Activated CD8-positive, alpha-beta memory T cell treated with anti-CD3 and anti-CD28 coated beads for 36 hours (primary cell): ENCODE results near the gene MGAT3. TPM values are rescaled to one million over a fixed set of nuclear protein-coding genes. Genes with fewer than 3 reads are reported as not detected.
"Not testable (repeated sequence)": the region's sequence is repeated elsewhere in the genome, so short reads cannot be mapped to it uniquely, and the experiment has no call there.

Source experiments
- CTCF ChIA-PET: fragments of 350-600 bp; sonication (Branson Sonifier 250); formaldehyde crosslinking; loops from one replicate; lab custom pipeline; 2021; ENCODE audit warnings: antibody characterized with exemption; lab: Charles Lee
- POLR2A ChIA-PET: fragments of 350-600 bp; sonication (Branson Sonifier 250); formaldehyde crosslinking; loops from one replicate; lab custom pipeline; 2021; ENCODE audit warnings: antibody characterized with exemption; lab: Charles Lee
- total RNA-seq, 2 experiments: library from RNA; stranded (reverse); gene quantifications; one replicate each; pipeline ENCODE4 v1.2.3, GENCODE V29; 2021

The MGAT3 gene, protein sequence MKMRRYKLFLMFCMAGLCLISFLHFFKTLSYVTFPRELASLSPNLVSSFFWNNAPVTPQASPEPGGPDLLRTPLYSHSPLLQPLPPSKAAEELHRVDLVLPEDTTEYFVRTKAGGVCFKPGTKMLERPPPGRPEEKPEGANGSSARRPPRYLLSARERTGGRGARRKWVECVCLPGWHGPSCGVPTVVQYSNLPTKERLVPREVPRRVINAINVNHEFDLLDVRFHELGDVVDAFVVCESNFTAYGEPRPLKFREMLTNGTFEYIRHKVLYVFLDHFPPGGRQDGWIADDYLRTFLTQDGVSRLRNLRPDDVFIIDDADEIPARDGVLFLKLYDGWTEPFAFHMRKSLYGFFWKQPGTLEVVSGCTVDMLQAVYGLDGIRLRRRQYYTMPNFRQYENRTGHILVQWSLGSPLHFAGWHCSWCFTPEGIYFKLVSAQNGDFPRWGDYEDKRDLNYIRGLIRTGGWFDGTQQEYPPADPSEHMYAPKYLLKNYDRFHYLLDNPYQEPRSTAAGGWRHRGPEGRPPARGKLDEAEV
- total RNA-seq, result under 1 TPM; 0.19 TPM

DNA sequence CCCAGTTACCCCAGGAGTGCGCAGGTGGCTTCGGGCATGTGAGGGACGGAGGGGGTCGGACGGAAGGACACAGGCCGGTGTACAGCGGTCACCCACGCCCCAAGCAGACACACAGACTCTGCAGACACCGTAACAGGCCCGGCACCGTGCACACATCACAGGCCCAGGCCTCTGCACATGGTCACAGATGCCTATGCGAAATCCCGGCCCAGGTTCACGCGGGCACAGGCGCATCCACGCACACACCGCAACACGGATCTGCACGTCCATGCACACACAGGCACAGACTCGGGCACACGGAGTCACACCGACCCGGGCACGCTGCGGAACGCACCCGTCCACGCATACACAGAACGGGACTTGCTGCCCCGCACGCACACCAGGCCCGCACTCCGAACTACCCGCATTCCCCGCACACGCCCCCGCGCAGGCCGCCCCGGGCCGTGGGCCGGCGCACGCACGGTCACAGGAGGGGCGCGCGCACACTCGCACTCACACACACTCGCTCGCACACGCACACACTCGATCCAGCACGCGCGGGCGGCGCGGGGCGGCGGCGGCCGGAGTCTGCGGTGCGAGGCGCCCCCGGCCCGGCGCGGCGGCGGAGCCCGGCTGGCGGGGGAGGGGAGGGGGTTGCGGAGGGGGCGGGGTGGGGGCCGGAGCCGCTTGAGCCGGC, at the start of gene MGAT3:
Gene MGAT3, plus strand, starts transcription at position 491 of the 676 bp plus-strand sequence. CDS start 30,336 bp downstream, outside the sequence.
- CTCF ChIA-PET, result no interaction called here
- POLR2A ChIA-PET, result no interaction called here

DNA sequence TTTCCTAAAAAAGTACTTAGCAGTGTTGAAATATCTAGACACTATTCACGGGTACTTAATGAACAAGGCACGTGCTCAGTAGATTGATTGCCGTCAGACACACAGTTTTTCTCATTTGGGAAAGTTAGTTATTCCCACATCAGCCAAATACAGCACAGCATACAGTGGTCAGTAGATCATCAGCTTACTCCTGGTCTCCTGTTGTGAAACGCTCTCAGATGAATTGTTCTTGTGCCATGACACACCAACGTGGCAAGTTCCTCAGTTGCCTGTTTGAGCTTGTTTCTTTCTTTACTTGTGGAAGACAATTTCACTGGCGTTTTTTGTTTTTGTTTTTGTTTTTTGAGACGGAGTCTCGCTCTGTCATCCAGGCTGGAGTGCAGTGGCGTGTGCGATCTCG, 48.6 kb upstream of the MGAT3 start:
- ChIA-PET CTCF (no interaction called here), POLR2A (no interaction called here)

DNA sequence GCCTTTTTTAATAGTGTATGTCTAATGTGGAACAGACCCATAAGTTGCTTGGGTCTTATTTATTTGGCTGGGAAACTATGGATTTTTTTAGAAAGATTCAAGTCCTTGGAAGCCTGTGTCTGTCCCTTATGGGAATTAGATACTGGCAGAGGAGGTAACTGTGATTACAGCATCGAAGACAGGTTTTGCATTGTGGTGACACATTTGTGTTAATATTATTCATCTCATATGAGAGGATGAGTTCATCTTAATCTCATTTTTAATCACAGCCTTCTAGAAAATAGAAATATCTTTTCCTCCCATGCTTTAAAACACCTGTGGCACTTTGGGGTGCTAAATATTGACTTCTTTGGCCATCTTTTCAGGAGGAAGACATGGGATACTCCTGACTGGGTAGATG, 48.0 kb upstream of the MGAT3 start:
- ChIA-PET CTCF (no interaction called here), POLR2A (no interaction called here)

DNA sequence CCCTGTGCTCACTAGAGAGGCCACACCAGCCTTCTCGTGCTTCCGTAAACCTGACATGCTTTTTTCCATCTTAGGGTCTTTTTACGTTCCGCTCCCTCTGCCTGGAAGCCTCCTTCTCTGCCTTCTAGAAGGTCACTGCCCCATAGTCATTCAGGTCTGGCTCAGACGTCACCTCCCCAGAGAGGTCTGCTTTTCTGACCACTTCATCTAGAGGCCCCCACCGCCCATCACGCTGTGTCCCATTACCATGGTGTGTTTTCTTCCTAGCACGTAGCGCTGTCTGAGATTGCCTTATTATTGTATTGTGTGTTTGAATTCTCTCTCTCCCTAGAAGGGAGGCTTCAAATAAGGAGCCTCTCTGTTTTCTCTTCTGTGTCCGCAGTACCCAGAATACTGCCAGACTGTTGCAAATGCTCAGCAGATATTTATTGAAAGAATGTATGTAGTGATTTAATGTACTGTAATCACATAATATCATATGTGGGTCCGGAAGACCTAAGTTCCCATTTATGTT, 47.2 kb upstream of the MGAT3 start:
- POLR2A ChIA-PET, result no interaction called here
- CTCF ChIA-PET, result interaction anchor here (1.5 kb wide), 1 partner anchor 10 kb away, joined by 6 read pairs; the partner anchor contains the start of gene TAB1

DNA sequence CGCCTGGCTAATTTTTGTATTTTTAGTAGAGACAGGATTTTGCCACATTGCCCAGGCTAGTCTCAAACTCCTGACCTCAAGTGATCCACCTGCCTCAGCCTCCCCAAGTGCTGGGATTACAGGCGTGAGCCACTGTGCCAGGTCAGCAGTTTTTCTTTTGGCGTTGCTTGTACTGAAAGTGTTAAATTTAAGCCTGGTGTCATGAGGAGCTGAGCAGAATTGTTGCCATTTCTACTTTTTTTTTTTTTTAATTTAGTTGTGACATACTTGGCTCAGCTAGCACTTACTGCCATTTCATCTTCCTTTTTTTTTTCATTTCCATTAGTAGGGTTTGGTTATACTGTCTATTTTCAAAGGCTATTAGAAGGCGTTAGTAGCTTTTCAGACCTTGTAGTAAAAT, 46.5 kb upstream of the MGAT3 start:
- POLR2A ChIA-PET, result interaction anchor here (1.4 kb wide), 1 partner anchor 10 kb away, joined by 3 read pairs; the partner anchor contains the start of gene TAB1
- CTCF ChIA-PET, result interaction anchor here (1.5 kb wide), 1 partner anchor 11 kb away, joined by 6 read pairs; the partner anchor contains the start of gene TAB1

DNA sequence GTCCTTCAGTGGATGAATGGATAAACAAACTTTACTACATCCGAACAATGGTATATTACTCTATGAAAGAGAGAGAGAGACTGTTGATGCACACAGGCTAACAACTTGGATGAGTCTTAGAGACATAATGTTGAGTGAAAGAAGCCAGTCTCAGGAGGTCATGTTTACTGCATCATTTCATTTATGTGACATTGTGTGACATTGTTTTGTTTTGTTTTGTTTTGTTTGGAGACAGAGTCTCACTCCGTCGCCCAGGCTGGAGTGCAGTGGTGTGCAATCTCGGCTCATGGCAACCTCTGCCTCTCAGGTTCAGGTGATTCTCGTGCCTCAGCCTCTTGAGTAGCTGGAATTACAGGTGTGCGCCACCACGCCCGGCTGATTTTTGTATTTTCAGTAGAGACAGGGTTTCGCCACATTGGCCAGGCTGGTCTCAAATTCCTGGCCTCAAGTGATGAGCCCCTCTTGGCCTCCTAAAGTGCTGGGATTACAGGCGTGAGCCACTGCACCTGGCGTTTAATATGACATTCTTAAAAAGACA, 44.9 kb upstream of the MGAT3 start:
- POLR2A ChIA-PET, result interaction anchor here (0.9 kb wide), 1 partner anchor 110 kb away, joined by 3 read pairs; no protein-coding TSS in a partner anchor
- CTCF ChIA-PET, result interaction anchor here (1.7 kb wide), 1 partner anchor 117 kb away, joined by 4 read pairs; no protein-coding TSS in a partner anchor

DNA sequence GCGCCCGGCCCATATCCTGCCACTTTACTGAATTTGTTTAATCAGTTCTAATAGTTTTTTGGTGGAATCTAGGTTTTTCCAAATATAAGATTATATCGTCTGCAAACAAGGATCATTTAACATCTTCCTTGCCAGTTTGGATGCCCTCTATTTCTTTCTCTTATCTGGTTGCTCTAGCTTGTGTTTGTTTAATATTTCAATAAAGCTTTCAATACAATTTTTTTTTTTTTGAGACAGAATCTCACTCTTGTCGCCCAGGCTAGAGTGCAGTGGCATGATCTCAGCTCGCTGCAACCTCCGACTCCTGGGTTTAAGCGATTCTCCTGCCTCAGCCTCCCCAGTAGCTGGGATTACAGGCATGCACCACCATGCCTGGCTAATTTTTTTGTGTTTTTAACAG, 43.6 kb upstream of the MGAT3 start:
- CTCF ChIA-PET, result interaction anchor here (0.7 to 1.7 kb wide), 4 partner anchors 13 to 444 kb away, joined by 3 to 5 read pairs (median 4); partner anchors contain the start of gene TAB1

DNA sequence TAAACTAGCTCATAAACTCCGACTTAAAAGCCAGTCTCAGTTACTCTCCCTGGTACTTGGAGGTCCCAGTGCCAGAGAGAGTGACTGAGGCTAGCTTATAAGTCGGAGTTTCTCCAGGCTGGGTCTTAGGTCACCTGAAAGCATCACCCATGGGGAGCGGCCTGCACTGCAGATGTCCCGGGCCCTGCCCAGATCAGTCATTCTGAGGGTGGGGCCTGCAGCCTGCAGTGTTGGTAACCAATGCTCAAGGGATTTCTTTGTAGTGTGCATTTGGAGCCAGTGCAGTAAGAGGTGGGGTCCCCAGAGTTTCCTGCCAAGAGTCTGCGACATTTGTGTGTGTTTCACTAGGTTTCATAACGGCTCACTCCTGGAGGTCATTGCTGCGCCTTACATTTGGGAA, 42.4 kb upstream of the MGAT3 start:
- ChIA-PET POLR2A (no interaction called here), CTCF (interaction anchor here (1.5 kb wide), 1 partner anchor 15 kb away, joined by 5 read pairs; the partner anchor contains the start of gene TAB1)

More for the DNA sequence above, 43.6 kb upstream of the MGAT3 start:
- POLR2A ChIA-PET, result not testable (repeated sequence)

DNA sequence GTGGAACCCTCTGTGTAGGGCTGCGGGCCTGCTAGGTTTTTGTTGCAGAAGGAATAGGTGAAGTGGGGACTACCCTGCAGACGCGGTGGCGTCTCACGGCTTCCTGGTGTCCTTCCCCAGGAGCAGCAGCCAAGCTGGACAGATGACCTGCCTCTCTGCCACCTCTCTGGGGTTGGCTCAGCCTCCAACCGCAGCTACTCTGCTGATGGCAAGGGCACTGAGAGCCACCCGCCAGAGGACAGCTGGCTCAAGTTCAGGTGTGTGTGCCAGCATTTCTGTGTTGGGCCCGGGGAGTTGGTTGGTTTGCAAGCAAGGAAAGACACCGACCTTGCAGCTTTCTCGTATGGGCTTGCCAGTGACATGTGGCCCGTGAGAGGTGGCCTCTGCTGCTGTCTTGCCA, 41.9 kb upstream of the MGAT3 start:
- ChIA-PET CTCF (no interaction called here), POLR2A (no interaction called here)

DNA sequence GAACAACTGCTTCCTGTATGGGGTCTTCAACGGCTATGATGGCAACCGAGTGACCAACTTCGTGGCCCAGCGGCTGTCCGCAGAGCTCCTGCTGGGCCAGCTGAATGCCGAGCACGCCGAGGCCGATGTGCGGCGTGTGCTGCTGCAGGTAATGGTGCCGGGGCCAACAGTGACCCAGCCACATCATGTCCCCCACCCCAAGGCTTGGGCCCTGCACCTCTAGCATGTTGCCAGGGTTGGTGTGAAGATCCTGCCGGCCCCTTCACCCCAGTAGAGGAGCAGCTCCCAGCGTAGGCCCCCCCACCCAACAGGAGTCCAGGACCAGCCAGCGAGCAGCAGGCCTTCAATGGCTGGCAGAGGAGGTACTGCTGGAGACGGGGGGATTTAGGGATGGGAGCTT, 41.3 kb upstream of the MGAT3 start:
- CTCF ChIA-PET, result no interaction called here
- POLR2A ChIA-PET, result no interaction called here

DNA sequence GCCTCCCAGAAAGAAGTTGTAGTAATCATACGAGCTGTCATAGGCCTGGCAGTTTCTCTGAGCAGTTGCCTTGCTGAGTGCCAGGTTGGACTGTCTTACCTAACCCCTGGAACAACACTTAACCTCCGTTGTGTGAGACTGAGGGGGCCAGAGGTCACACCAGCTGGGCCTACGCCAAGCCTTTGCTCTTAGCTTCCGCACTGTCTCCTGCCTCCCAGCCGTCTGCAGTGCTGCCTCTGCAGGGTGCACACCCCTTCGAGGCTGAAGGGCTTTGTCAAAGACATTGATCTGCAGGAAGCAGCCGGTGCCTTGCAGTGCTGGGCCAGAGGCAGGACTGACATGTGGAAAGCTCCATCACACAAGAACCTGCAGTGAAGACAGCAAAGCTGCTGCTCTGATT, 40.5 kb upstream of the MGAT3 start:
- CTCF ChIA-PET, result no interaction called here

DNA sequence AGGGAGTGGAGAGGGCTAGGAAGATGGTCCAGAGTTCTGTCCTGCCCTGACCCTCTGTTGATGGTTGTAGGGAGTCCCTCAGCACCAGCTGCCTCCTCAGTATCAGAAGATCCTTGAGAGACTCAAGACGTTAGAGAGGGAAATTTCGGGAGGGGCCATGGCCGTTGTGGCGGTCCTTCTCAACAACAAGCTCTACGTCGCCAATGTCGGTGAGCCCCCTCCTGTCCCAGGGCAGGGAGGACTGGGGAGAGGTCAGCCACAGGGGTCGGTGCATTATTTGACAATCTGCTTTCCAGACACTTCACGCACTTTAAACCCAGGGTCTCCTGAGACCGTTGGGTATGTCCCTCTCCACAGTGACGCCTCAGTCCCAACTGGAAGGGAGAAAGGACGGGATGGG, 39.2 kb upstream of the MGAT3 start:
- CTCF ChIA-PET, result no interaction called here
- POLR2A ChIA-PET, result no interaction called here

More for the DNA sequence above, 40.5 kb upstream of the MGAT3 start:
- POLR2A ChIA-PET, result no interaction called here

DNA sequence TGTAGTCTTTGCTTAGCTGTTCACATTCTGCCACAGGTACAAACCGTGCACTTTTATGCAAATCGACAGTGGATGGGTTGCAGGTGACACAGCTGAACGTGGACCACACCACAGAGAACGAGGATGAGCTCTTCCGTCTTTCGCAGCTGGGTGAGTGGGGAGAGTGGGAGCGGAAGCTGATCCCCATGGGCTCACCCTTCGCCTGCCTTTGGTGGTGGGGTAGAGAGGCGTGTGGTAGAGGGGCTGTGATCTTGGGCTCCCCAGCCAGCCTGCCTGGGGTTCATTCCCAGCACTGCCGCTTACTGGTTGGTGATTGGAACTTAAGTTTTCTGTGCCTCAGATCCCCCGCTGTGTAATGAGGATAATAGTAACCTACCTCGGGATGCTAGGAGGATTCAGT, 38.1 kb upstream of the MGAT3 start:
- ChIA-PET CTCF (interaction anchor here (0.6 kb wide), 1 partner anchor 10 kb away, joined by 3 read pairs; no protein-coding TSS in a partner anchor), POLR2A (no interaction called here)

DNA sequence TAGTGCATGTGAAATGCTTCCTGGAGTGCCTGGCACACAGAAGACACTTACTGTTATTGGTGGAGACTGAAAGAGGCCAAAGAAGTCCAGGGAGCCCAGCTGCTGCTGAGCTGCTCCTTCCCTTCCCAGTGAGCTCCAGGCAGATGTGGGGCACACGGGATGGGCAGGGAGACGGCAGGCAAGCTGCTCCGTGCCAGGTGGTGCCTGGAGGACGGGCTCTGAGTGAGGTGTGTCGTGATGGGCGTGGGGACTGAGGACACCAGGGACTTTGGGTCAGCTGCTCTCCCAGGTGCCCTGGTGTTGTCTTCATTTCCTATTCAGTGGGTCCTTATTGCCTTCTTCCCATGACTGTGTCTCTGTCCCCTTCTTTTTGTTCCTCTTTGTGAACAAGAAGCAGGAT, 37.7 kb upstream of the MGAT3 start:
- CTCF ChIA-PET, result interaction anchor here (0.6 kb wide), 1 partner anchor 9 kb away, joined by 3 read pairs; no protein-coding TSS in a partner anchor
- POLR2A ChIA-PET, result no interaction called here

DNA sequence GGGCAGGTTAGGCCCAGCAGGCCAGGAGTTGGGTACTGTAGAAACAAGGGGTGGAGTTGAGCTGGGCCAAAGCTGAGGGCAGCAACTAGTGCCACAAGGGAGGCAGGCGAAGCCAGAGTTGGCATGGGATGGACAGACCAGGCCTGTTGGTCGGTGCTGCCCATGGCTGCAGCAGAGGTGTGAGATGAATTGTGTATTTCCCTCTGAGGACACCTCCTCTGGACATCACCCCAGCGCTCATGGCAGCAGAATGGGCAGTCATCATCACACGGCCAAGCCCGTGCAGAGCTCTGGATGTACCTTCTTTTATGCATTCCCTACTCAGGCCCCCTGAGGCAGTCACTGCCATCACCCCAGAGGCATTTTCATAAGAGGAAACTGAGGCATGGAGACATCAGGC, 36.9 kb upstream of the MGAT3 start:
- ChIA-PET CTCF (no interaction called here), POLR2A (no interaction called here)

DNA sequence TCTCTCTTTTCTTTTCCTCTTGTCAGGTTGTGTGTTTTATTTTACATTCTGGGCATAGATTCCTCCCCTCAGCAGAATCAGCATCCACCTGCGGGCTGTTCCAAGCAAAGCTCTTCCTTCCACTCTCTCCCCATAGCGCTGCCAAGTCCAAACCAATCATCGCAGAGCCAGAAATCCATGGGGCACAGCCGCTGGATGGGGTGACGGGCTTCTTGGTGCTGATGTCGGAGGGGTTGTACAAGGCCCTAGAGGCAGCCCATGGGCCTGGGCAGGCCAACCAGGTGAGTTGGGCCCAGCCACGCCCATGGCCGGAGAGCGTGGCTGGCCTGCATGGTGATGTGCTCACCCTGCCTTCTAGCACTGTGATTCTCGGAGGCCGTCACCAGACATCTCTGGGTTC, 35.1 kb upstream of the MGAT3 start:
- ChIA-PET CTCF (no interaction called here), POLR2A (no interaction called here)

DNA sequence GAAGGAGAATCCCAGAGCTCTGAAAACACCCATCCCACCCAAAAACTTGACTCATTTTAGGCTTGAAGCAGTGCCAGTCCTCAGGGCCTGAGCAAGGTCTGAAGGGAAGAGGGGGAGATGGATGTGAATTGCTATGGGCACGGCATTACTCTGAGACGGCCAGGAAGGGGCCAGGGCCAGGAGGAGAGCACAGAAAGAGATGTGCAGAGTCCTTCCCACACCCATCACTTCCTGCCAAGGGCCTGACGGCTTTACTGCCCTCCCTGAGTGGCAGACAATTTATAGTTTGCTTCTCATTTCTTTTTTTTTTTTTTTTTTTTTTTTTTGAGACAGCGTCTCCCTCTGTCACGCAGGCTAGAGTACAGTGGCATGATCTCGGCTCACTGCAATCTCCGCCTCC, 34.7 kb upstream of the MGAT3 start:
- POLR2A ChIA-PET, result no interaction called here
- CTCF ChIA-PET, result interaction anchor here (0.7 kb wide), 1 partner anchor 261 kb away, joined by 4 read pairs; no protein-coding TSS in a partner anchor

DNA sequence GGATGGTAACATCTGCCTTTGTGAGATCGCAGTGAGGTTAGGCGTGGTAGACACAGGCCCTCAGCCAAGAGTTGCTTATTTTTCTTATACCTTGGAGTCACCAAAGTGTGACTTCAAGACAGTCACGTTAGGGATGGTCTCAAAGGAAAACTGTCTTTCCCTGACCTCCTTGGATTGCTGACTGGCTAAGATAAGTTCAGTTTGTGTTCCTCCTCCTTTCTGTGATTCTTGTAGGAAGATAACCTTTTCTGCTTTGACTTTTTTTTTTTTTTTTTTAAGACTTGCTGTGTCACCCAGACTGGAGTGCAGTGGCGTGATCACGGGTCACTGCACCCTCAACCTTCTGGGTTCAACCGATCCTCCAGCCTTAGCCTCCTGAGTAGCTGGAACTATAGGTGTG, 34.1 kb upstream of the MGAT3 start:
- ChIA-PET CTCF (interaction anchor here (0.7 kb wide), 1 partner anchor 260 kb away, joined by 4 read pairs; no protein-coding TSS in a partner anchor), POLR2A (no interaction called here)

DNA sequence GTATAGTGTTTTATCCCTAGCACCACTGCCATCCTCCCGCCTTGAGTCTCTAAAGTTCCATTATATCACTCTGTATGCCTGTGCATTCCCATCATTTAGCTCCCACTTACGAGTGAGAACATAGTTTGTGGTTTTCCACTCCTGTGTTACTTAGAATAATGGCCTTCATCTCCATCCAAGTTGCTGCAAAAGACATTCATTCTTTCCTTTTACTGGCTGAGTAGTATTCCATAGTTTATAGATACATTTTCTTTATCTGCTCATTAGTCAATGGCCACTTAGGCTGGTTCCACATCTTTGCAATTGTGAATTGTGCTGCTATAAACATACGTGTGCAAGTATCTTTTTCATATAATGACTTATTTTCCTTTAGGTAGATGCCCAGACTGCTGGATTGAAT, 32.8 kb upstream of the MGAT3 start:
- ChIA-PET CTCF (interaction anchor here (0.7 kb wide), 1 partner anchor 29 kb away, joined by 4 read pairs; no protein-coding TSS in a partner anchor), POLR2A (no interaction called here)
